HepG2 (cell line): Measurements from ENCODE around the gene NME4. TPM values are rescaled to one million over a fixed set of nuclear protein-coding genes. Genes with fewer than 3 reads are reported as not detected.

ENCODE experiments used
- ARNT2 ChIP-seq: sonication (generic); formaldehyde crosslinking; IDR thresholded peaks from 2 replicates; pipeline ENCODE4 v1.8.0; 2022; ENCODE audit warnings: mild to moderate bottlenecking, low read depth, missing genetic modification reagents, moderate library complexity
- ATF3 ChIP-seq: sonication (generic); formaldehyde crosslinking; IDR thresholded peaks from 2 replicates; pipeline ENCODE4 v1.4.0; 2020; ENCODE audit warnings: missing genetic modification reagents
- BCL6 ChIP-seq: IDR thresholded peaks from 2 replicates; pipeline ENCODE4 v1.6.1; 2016; ENCODE audit warnings: missing genetic modification reagents, missing compliant biosample characterization
- CREM ChIP-seq, 2 experiments: sonication (generic) in 1 of 2; formaldehyde crosslinking in 1 of 2; IDR thresholded peaks; 2 replicates each; pipeline versions ENCODE4 v1.4.0 to v1.6.1; 2016 to 2020; ENCODE audit warnings: antibody characterized with exemption in 1 of 2, mild to moderate bottlenecking in 1 of 2, missing genetic modification reagents in 1 of 2
- FOSL2 ChIP-seq: sonication (generic); formaldehyde crosslinking; IDR thresholded peaks from 2 replicates; pipeline ENCODE4 v1.4.0; 2020; ENCODE audit warnings: missing genetic modification reagents
- GMEB1 ChIP-seq: sonication (generic); formaldehyde crosslinking; IDR thresholded peaks from 2 replicates; pipeline ENCODE4 v1.5.1; 2020; ENCODE audit warnings: missing genetic modification reagents, mild to moderate bottlenecking, borderline replicate concordance
- IKZF5 ChIP-seq: IDR thresholded peaks from 2 replicates; pipeline ENCODE4 v1.6.1; 2018; ENCODE audit warnings: missing genetic modification reagents, mild to moderate bottlenecking, missing compliant biosample characterization
- KLF12 ChIP-seq: sonication (generic); formaldehyde crosslinking; IDR thresholded peaks from 2 replicates; pipeline ENCODE4 v1.4.0; 2020; ENCODE audit warnings: missing genetic modification reagents, borderline replicate concordance
- NAIF1 ChIP-seq: sonication (generic); formaldehyde crosslinking; IDR thresholded peaks from 2 replicates; pipeline ENCODE4 v1.5.0; 2020; ENCODE audit warnings: mild to moderate bottlenecking, missing genetic modification reagents, borderline replicate concordance
- NCOA2 ChIP-seq: sonication (generic); formaldehyde crosslinking; IDR thresholded peaks from 2 replicates; pipeline ENCODE4 v1.8.0; 2022; ENCODE audit warnings: inconsistent platforms
- NFE2 ChIP-seq: sonication (generic); formaldehyde crosslinking; IDR thresholded peaks from 2 replicates; pipeline ENCODE4 v1.4.0; 2020; ENCODE audit warnings: missing genetic modification reagents
- PATZ1 ChIP-seq: sonication (generic); formaldehyde crosslinking; IDR thresholded peaks from 2 replicates; pipeline ENCODE4 v1.4.0; 2020; ENCODE audit warnings: missing genetic modification reagents
- PCBP2 ChIP-seq: fragments of 200-400 bp; formaldehyde crosslinking; optimal IDR thresholded peaks from 2 replicates; pipeline ENCODE3; 2018; ENCODE audit warnings: low read length, low read depth; ENCODE audit not compliant: poor library complexity, severe bottlenecking
- POLR2AphosphoS5 ChIP-seq: IDR thresholded peaks from 2 replicates; pipeline ENCODE4 v1.6.1; 2012; ENCODE audit warnings: low read depth, low read length
- TBX3 ChIP-seq: fragments of 450-650 bp; IDR thresholded peaks from 2 replicates; pipeline ENCODE4 v1.6.1; 2017; ENCODE audit warnings: antibody characterized with exemption, mild to moderate bottlenecking, inconsistent platforms, borderline replicate concordance
- ZBTB2 ChIP-seq: sonication (generic); formaldehyde crosslinking; IDR thresholded peaks from 2 replicates; pipeline ENCODE4 v1.8.0; 2022; ENCODE audit warnings: low read depth, missing genetic modification reagents
- ZFP36L2 ChIP-seq: sonication (generic); formaldehyde crosslinking; IDR thresholded peaks from 2 replicates; pipeline ENCODE4 v1.4.0; 2020; ENCODE audit warnings: missing genetic modification reagents
- ZFX ChIP-seq: sonication (generic); formaldehyde crosslinking; IDR thresholded peaks from 2 replicates; pipeline ENCODE4 v1.4.0; 2020; ENCODE audit warnings: mild to moderate bottlenecking, low read depth, missing genetic modification reagents, moderate library complexity
- ZFYVE20 ChIP-seq: sonication (generic); formaldehyde crosslinking; IDR thresholded peaks from 2 replicates; pipeline ENCODE4 v1.8.0; 2023; ENCODE audit warnings: low read depth, mild to moderate bottlenecking, moderate library complexity, missing genetic modification reagents, borderline replicate concordance
- ZGPAT ChIP-seq: IDR thresholded peaks from 2 replicates; pipeline ENCODE4 v1.6.1; 2016; ENCODE audit warnings: mild to moderate bottlenecking
- ZNF264 ChIP-seq: sonication (generic); formaldehyde crosslinking; IDR thresholded peaks from 2 replicates; pipeline ENCODE4 v1.4.0; 2020; ENCODE audit warnings: missing genetic modification reagents
- ZNF441 ChIP-seq: sonication (generic); formaldehyde crosslinking; IDR thresholded peaks from 2 replicates; pipeline ENCODE4 v1.7.0; 2021; ENCODE audit warnings: missing genetic modification reagents, borderline replicate concordance
- polyA plus RNA-seq, 8 experiments: library from polyadenylated mRNA; depleted of rRNA in 3 of 8; stranded (reverse) in 7 of 8; unstranded in 1 of 8; fragments of >200 nt; fragmentation: Illumina TruSeq in 4 of 8; extraction: Trizol in 4 of 8; gene quantifications; 2 replicates each; pipeline versions ENCODE4 v1.2.1 to v1.2.3, GENCODE V29; 2011 to 2016; ENCODE audit warnings: low read depth in 4 of 8, missing spikeins in 1 of 8, mixed read lengths in 1 of 8; ENCODE audit not compliant: insufficient read depth in 1 of 8
- total RNA-seq, 5 experiments: library from RNA; depleted of rRNA; stranded (reverse); fragments of >200 nt; fragmentation: Illumina TruSeq; extraction: Trizol; gene quantifications; 2 replicates each; pipeline ENCODE4 v1.2.3, GENCODE V29; 2016; ENCODE audit warnings: low read depth in 1 of 5

Gene NME4
- total and polyA plus RNA-seq, 2 of the 13 experiments (the other 11 are each of a cell fraction or from before 2014, with no cell fraction given): 121 to 263 TPM

GRCh38 chr16:370443-370842 lies 26.6 kb upstream of the NME4 start, which contains the start of gene MRPL28 (continued):
- TF ChIP-seq ZNF441 (CRISPR knock-in tag) (no peak), TBX3 (no peak), FOSL2 (no peak; the same call in 1 of the 2 replicates), ZFYVE20 (CRISPR knock-in tag) (no peak), ZFP36L2 (no peak), ATF3 (no peak), ZNF264 (no peak), IKZF5 (peak; percentile 22; the same call in 1 of the 2 replicates), BCL6 (CRISPR knock-in tag) (peak; percentile 26; the same call in 1 of the 2 replicates), ZFX (CRISPR knock-in tag) (no peak; the same call in 1 of the 2 replicates), PCBP2 (no peak), NFE2 (CRISPR knock-in tag) (no peak), CREM (IDR thresholded peaks at IDR 0.05) (peak; percentile 32; the same call in 1 of the 2 replicates), CREM (CRISPR knock-in tag; IDR thresholded peaks at IDR 0.05) (no peak), PATZ1 (CRISPR knock-in tag) (peak; percentile 53; the same call in 1 of the 2 replicates), ZGPAT (CRISPR knock-in tag) (peak; percentile 47; the same call in 1 of the 2 replicates), KLF12 (no peak), NCOA2 (0 out of 2 replicates have a peak, but pooled peaks have one; percentile 23), ARNT2 (0 out of 2 replicates have a peak, but pooled peaks have one; percentile 42), NAIF1 (no peak), GMEB1 (CRISPR knock-in tag) (peak; percentile 54; the same call in 1 of the 2 replicates), POLR2AphosphoS5 (peak; percentile 61), ZBTB2 (no peak)
